ENCODE measurements around the gene OR13H1. TPM values are rescaled to one million over a fixed set of nuclear protein-coding genes. Genes with fewer than 3 reads are reported as not detected.
"Not testable (repeated sequence)": the region's sequence is repeated elsewhere in the genome, so short reads cannot be mapped to it uniquely, and the experiment has no call there.

The OR13H1 gene
- polyA plus RNA-seq, 3 donors: not detected

DNA sequence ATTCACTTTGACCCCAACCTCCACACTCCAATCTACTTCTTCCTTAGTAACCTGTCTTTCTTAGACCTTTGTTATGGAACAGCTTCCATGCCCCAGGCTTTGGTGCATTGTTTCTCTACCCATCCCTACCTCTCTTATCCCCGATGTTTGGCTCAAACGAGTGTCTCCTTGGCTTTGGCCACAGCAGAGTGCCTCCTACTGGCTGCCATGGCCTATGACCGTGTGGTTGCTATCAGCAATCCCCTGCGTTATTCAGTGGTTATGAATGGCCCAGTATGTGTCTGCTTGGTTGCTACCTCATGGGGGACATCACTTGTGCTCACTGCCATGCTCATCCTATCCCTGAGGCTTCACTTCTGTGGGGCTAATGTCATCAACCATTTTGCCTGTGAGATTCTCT, 344 bp downstream of the OR13H1 start:
- 93% methylated on average over 2 of the region's 4 CpGs for WGBS (ENCODE audit: insufficient coverage)
- Histone ChIP-seq H3K4me3 (replicated peaks in 1 of 3; ENCODE audit: low read depth in 2 of 3, low read length in 3 of 3) (no peak overlapping the region), H3K36me3 (replicated peaks in 1 of 2; ENCODE audit: control insufficient read depth in 1 of 2, insufficient read depth in 2 of 2, low read length in 2 of 2) (no peaks in the 10 kb centered on the region), H3K79me2 (ENCODE audit: insufficient read depth, low read length) (no peaks in the 10 kb centered on the region), H3K4me2 (replicated peaks; ENCODE audit: extremely low read depth, low read length, poor library complexity, severe bottlenecking) (no peak overlapping the region), H3K4me1 (ENCODE audit: control insufficient read depth in 1 of 2, insufficient read depth in 2 of 2, low read length in 2 of 2) (no peaks in the 10 kb centered on the region), H4K20me1 (ENCODE audit: insufficient read depth, low read length) (no peaks in the 10 kb centered on the region), H3K9me3 (replicated peaks in 1 of 2; ENCODE audit: control insufficient read depth in 1 of 2, insufficient read depth in 1 of 2, low read length in 2 of 2) (no peaks in the 10 kb centered on the region), H3K27ac (ENCODE audit: low read depth in 1 of 2, low read length in 2 of 2) (no peak overlapping the region), H3K9ac (ENCODE audit: insufficient read depth, low read length, poor library complexity, severe bottlenecking) (no peak overlapping the region), H3K27me3 (ENCODE audit: control insufficient read depth in 2 of 2, insufficient read depth in 2 of 2, low read length in 2 of 2) (peaks cover 0 to 3% of the 10 kb centered on the region in 2 donors), H2AFZ (ENCODE audit: insufficient read depth, low read depth, low read length, poor library complexity, severe bottlenecking) (no peak overlapping the region)
- no peak for DNase-seq
- no peaks in the 10 kb centered on the region for H3K36me3 Mint-ChIP-seq
- TF ChIP-seq, protein P1, sequence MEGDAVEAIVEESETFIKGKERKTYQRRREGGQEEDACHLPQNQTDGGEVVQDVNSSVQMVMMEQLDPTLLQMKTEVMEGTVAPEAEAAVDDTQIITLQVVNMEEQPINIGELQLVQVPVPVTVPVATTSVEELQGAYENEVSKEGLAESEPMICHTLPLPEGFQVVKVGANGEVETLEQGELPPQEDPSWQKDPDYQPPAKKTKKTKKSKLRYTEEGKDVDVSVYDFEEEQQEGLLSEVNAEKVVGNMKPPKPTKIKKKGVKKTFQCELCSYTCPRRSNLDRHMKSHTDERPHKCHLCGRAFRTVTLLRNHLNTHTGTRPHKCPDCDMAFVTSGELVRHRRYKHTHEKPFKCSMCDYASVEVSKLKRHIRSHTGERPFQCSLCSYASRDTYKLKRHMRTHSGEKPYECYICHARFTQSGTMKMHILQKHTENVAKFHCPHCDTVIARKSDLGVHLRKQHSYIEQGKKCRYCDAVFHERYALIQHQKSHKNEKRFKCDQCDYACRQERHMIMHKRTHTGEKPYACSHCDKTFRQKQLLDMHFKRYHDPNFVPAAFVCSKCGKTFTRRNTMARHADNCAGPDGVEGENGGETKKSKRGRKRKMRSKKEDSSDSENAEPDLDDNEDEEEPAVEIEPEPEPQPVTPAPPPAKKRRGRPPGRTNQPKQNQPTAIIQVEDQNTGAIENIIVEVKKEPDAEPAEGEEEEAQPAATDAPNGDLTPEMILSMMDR (IDR thresholded peaks at IDR 0.05): no peak
- peaks cover 0 to 2% (median 0%) of the 10 kb centered on the region in 7 donors for H3K9me3 Mint-ChIP-seq
- no peaks in the 10 kb centered on the region for H3K4me1 Mint-ChIP-seq
- intact Hi-C loops (cut with micrococcal nuclease): no loop called here
- H3K4me3 Mint-ChIP-seq: no peak overlapping the region
- H3K27ac Mint-ChIP-seq: peak overlapping the region in 1 of 7 donors; percentile 17
- H3K27me3 Mint-ChIP-seq (ENCODE audit: low read depth in 3 of 3): peaks cover 0 to 4% (median 0%) of the 10 kb centered on the region in 3 donors

DNA sequence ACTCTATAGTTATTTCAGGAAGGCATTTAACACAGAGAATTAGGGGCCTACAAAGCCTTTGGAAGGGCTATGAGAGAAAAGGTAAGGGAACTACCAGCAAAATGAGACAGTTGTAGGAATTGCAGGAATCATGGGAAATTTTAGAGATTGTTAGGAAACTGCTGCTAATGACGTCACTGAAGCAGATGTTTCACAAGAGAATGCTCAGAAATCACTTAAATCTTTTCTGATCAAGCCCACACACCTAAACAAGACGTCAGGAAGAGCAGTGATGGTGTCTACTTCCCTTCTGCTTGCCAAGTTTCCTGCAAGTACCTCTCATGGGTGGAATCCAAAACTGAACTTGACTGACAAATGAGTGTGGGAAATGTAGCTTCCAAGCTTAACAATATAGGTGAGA, 5.1 kb downstream of the OR13H1 start:
- H3K36me3 ChIP-seq (replicated peaks in 1 of 2; ENCODE audit: control insufficient read depth in 1 of 2, insufficient read depth in 2 of 2, low read length in 2 of 2): no peaks in the 10 kb centered on the region
- H3K79me2 ChIP-seq (ENCODE audit: insufficient read depth, low read length): no peaks in the 10 kb centered on the region
- Mint-ChIP-seq H3K9me3 (peaks cover 0 to 7% (median 2%) of the 10 kb centered on the region in 7 donors), H3K4me1 (no peaks in the 10 kb centered on the region), H3K4me3 (no peak overlapping the region), H3K27me3 (ENCODE audit: low read depth in 3 of 3) (peaks cover 0 to 2% (median 0%) of the 10 kb centered on the region in 3 donors), H3K36me3 (no peaks in the 10 kb centered on the region), H3K27ac (no peak overlapping the region)
- no peak overlapping the region for H3K27ac ChIP-seq (ENCODE audit: low read depth in 1 of 2, low read length in 2 of 2)
- no peaks in the 10 kb centered on the region for H3K9me3 ChIP-seq (replicated peaks in 1 of 2; ENCODE audit: control insufficient read depth in 1 of 2, insufficient read depth in 1 of 2, low read length in 2 of 2)
- TF ChIP-seq, protein P1 (IDR thresholded peaks at IDR 0.05): no peak
- no peaks in the 10 kb centered on the region for H3K4me1 ChIP-seq (ENCODE audit: control insufficient read depth in 1 of 2, insufficient read depth in 2 of 2, low read length in 2 of 2)
- no peak for DNase-seq
- H4K20me1 ChIP-seq (ENCODE audit: insufficient read depth, low read length): no peaks in the 10 kb centered on the region
- intact Hi-C loops (cut with micrococcal nuclease): no loop called here
- H3K27me3 ChIP-seq (ENCODE audit: control insufficient read depth in 2 of 2, insufficient read depth in 2 of 2, low read length in 2 of 2): no peaks in the 10 kb centered on the region
- no CpG with 5 or more reads among the region's 2 CpGs for WGBS (ENCODE audit: insufficient coverage)
- no peak overlapping the region for H3K4me3 ChIP-seq (replicated peaks in 1 of 3; ENCODE audit: low read depth in 2 of 3, low read length in 3 of 3)
- H2AFZ ChIP-seq (ENCODE audit: insufficient read depth, low read depth, low read length, poor library complexity, severe bottlenecking): no peak overlapping the region
- no peak overlapping the region for H3K4me2 ChIP-seq (replicated peaks; ENCODE audit: extremely low read depth, low read length, poor library complexity, severe bottlenecking)
- no peak overlapping the region for H3K9ac ChIP-seq (ENCODE audit: insufficient read depth, low read length, poor library complexity, severe bottlenecking)

DNA sequence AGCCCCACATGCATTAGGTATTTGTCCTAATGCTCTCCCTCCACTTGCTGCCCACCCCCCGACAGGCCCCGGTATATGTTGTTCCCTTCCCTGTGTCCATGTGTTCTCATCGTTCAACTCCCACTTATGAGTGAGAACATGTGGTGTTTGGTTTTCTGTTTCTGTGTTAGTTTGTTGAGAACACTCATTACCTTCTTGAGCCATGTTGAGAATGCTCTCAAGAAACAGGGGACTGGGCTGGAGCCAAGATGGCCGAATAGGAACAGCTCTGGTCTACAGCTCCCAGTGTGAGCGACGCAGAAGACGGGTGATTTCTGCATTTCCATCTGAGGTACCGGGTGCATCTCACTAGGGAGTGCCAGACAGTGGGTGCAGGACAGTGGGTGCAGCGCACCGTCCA, 8.6 kb downstream of the OR13H1 start:
- H3K36me3 Mint-ChIP-seq; intact Hi-C loops (cut with micrococcal nuclease); H3K27ac Mint-ChIP-seq; H3K79me2 ChIP-seq (ENCODE audit: insufficient read depth, low read length); H4K20me1 ChIP-seq (ENCODE audit: insufficient read depth, low read length); H2AFZ ChIP-seq (ENCODE audit: insufficient read depth, low read depth, low read length, poor library complexity, severe bottlenecking); H3K4me3 Mint-ChIP-seq; H3K27me3 Mint-ChIP-seq (ENCODE audit: low read depth in 3 of 3); H3K9ac ChIP-seq (ENCODE audit: insufficient read depth, low read length, poor library complexity, severe bottlenecking); H3K27ac ChIP-seq (ENCODE audit: low read depth in 1 of 2, low read length in 2 of 2); H3K36me3 ChIP-seq (replicated peaks in 1 of 2; ENCODE audit: control insufficient read depth in 1 of 2, insufficient read depth in 2 of 2, low read length in 2 of 2); H3K4me1 ChIP-seq (ENCODE audit: control insufficient read depth in 1 of 2, insufficient read depth in 2 of 2, low read length in 2 of 2); H3K4me3 ChIP-seq (replicated peaks in 1 of 3; ENCODE audit: low read depth in 2 of 3, low read length in 3 of 3); H3K9me3 ChIP-seq (replicated peaks in 1 of 2; ENCODE audit: control insufficient read depth in 1 of 2, insufficient read depth in 1 of 2, low read length in 2 of 2); H3K27me3 ChIP-seq (ENCODE audit: control insufficient read depth in 2 of 2, insufficient read depth in 2 of 2, low read length in 2 of 2); DNase-seq; H3K4me2 ChIP-seq (replicated peaks; ENCODE audit: extremely low read depth, low read length, poor library complexity, severe bottlenecking); H3K4me1 Mint-ChIP-seq; H3K9me3 Mint-ChIP-seq: not testable (repeated sequence)
- WGBS (ENCODE audit: insufficient coverage): no CpG with 5 or more reads among the region's 10 CpGs

Measured in CD14-positive monocyte (primary cell).